Fibroblast of lung (primary cell): ENCODE data around the gene LY6G6F. TPM values are rescaled to one million over a fixed set of nuclear protein-coding genes. Genes with fewer than 3 reads are reported as not detected.

Experiments used
- DNase-seq, 2 donors: peaks; one replicate each; pipeline versions ENCODE4 v3.0.0 to v3.0.0-alpha.2; 2010; ENCODE audit warnings: low read depth in 2 of 2
- H2AFZ ChIP-seq: 2 replicates; pipeline ENCODE4 v1.5.1; 2012; ENCODE audit warnings: low read length, control low read depth, inconsistent platforms
- H3K27ac ChIP-seq: 2 replicates; pipeline ENCODE4 v1.5.1; 2011; ENCODE audit warnings: low read length, control low read depth; ENCODE audit not compliant: insufficient read depth
- H3K27me3 ChIP-seq: 2 replicates; pipeline ENCODE4 v1.5.1; 2011; ENCODE audit warnings: mild to moderate bottlenecking, low read length; ENCODE audit not compliant: control insufficient read depth, insufficient read depth
- H3K36me3 ChIP-seq: 2 replicates; pipeline ENCODE4 v1.5.1; 2011; ENCODE audit warnings: low read length; ENCODE audit not compliant: control insufficient read depth, insufficient read depth
- H3K4me1 ChIP-seq: 2 replicates; pipeline ENCODE4 v1.5.1; 2011; ENCODE audit warnings: low read length; ENCODE audit not compliant: control insufficient read depth, insufficient read depth; ENCODE audit errors: extremely low read depth
- H3K4me2 ChIP-seq: 2 replicates; pipeline ENCODE4 v1.5.1; 2011; ENCODE audit warnings: low read length, control low read depth; ENCODE audit not compliant: insufficient read depth; ENCODE audit errors: extremely low read depth
- H3K4me3 ChIP-seq, 4 experiments: fragments of 200-600 bp in 1 of 4; sonication (generic) in 1 of 4; replicated peaks in 1 of 4; 2 replicates each; pipeline ENCODE4 v1.5.1; 2011 to 2016; ENCODE audit warnings: low read length in 4 of 4, low read depth in 3 of 4, mild to moderate bottlenecking in 3 of 4, control low read depth in 2 of 4, inconsistent platforms in 1 of 4, mixed read lengths in 1 of 4; ENCODE audit not compliant: insufficient read depth in 1 of 4; ENCODE audit errors: control extremely low read depth in 1 of 4
- H3K79me2 ChIP-seq: 2 replicates; pipeline ENCODE4 v1.5.1; 2012; ENCODE audit warnings: mild to moderate bottlenecking, low read length, inconsistent platforms; ENCODE audit not compliant: control insufficient read depth, insufficient read depth
- H3K9ac ChIP-seq: 2 replicates; pipeline ENCODE4 v1.5.1; 2011; ENCODE audit warnings: mild to moderate bottlenecking, low read length, control low read depth; ENCODE audit not compliant: insufficient read depth
- H3K9me3 ChIP-seq: 2 replicates; pipeline ENCODE4 v1.5.1; 2012; ENCODE audit warnings: low read depth, low read length; ENCODE audit not compliant: control insufficient read depth, insufficient read depth
- H4K20me1 ChIP-seq: 2 replicates; pipeline ENCODE4 v1.5.1; 2011; ENCODE audit warnings: low read length; ENCODE audit not compliant: control insufficient read depth, insufficient read depth; ENCODE audit errors: extremely low read depth
- CTCF ChIP-seq, 2 donors: IDR thresholded peaks in 1 of 2; conservative IDR thresholded peaks in 1 of 2; 1 replicate in 1 of 2; 2 replicates in 1 of 2; pipeline ENCODE4 v1.5.1; 2011 to 2012; ENCODE audit warnings: low read length in 2 of 2, control low read depth in 1 of 2, inconsistent platforms in 1 of 2, low read depth in 1 of 2, mild to moderate bottlenecking in 1 of 2
- EZH2 ChIP-seq: IDR thresholded peaks from 2 replicates; pipeline ENCODE4 v1.5.1; 2012; ENCODE audit warnings: low read length, control low read depth, mild to moderate bottlenecking; ENCODE audit errors: missing control alignments
- polyA plus RNA-seq, 2 donors: library from polyadenylated mRNA; depleted of rRNA in 1 of 2; stranded (reverse) in 1 of 2; unstranded in 1 of 2; fragments of >200 nt; gene quantifications; 2 replicates each; pipeline ENCODE4 v1.2.1, GENCODE V29; 2011 to 2012; ENCODE audit warnings: missing spikeins in 1 of 2
- total RNA-seq: library from RNA; depleted of rRNA; stranded (reverse); fragments of >200 nt; gene quantifications from 2 replicates; pipeline ENCODE4 v1.2.1, GENCODE V29; 2014

Gene LY6G6F
- total and polyA plus RNA-seq, 2 donors (not counting 1 experiment from before 2014, with no cell fraction given): not detected

DNA sequence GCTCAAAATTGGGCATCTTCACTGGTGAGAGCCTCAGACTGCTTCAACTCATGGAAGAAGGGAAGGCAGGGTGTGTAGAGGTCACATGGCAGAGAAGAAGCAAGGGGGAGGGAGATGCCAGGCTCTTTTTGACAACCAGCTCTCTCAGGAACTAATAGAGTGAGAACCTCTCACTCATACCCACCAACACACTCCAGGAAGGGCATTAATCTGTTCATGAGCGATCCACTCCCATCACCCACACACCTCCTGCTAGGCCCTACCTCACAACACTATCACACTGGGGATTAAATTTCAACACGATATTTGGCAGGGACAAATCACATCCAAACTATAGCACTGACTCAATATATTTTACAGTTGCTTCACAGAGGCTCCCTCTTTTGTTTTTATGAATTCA, 35.1 kb downstream of the LY6G6F start:
- Histone ChIP-seq H3K9ac (no peak overlapping the region), H3K36me3 (peaks cover 2% of the 10 kb centered on the region), H4K20me1 (no peaks in the 10 kb centered on the region), H3K4me1 (peaks cover 20% of the 10 kb centered on the region), H3K9me3 (no peaks in the 10 kb centered on the region), H3K27me3 (no peaks in the 10 kb centered on the region), H3K27ac (no peak overlapping the region), H3K4me2 (no peak overlapping the region), H3K4me3 (no peak overlapping the region), H2AFZ (no peak overlapping the region), H3K79me2 (peaks cover 9% of the 10 kb centered on the region)
- TF ChIP-seq EZH2 (no peak), CTCF (conservative IDR thresholded peaks at IDR 0.05 in 1 of 2, IDR thresholded peaks at IDR 0.05 in 1 of 2; ENCODE audit: low read depth in 1 of 2, low read length in 2 of 2) (no peak)
- DNase-seq: no peak

- no peak for TF ChIP-seq EZH2
- no peak for TF ChIP-seq CTCF (conservative IDR thresholded peaks at IDR 0.05 in 1 of 2, IDR thresholded peaks at IDR 0.05 in 1 of 2; ENCODE audit: low read depth in 1 of 2, low read length in 2 of 2)
- H3K27ac ChIP-seq: no peak overlapping the region
- H3K4me1 ChIP-seq: peaks cover 17% of the 10 kb centered on the region
- peaks cover 4% of the 10 kb centered on the region for H3K36me3 ChIP-seq
- H3K4me2 ChIP-seq: no peak overlapping the region
- no peak for DNase-seq
- peaks cover 7% of the 10 kb centered on the region for H3K79me2 ChIP-seq
- no peak overlapping the region for H2AFZ ChIP-seq
- no peaks in the 10 kb centered on the region for H3K27me3 ChIP-seq
- H3K4me3 ChIP-seq: no peak overlapping the region
- no peaks in the 10 kb centered on the region for H3K9me3 ChIP-seq
- H4K20me1 ChIP-seq: no peaks in the 10 kb centered on the region
- H3K9ac ChIP-seq: no peak overlapping the region
These were observed 36.2 kb downstream of the LY6G6F start for GRCh38 chr6:31742894-31743293.

DNA sequence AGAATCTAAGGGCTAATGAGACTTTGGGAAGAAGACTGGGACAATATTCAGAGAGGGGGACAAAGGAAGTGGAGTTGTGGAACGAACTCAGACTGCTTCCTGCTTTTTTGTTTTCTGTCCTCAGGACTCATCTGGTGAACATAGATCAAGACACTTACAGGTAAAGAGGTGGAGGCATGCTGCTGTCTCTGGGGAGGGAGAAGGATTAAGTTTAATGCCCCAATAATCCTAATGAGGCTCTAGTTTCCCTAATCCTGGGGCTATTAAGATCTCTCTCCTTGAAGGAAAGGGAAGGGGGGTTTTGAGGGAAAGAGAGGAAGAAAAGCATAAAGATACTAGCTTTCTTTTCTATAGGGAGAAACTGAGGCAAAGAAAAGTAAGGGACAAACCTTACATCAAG, 37.8 kb downstream of the LY6G6F start:
- no peak overlapping the region for H2AFZ ChIP-seq
- H3K9me3 ChIP-seq: no peaks in the 10 kb centered on the region
- H3K27me3 ChIP-seq: no peaks in the 10 kb centered on the region
- peaks cover 7% of the 10 kb centered on the region for H3K79me2 ChIP-seq
- H4K20me1 ChIP-seq: no peaks in the 10 kb centered on the region
- TF ChIP-seq EZH2 (no peak), CTCF (conservative IDR thresholded peaks at IDR 0.05 in 1 of 2, IDR thresholded peaks at IDR 0.05 in 1 of 2; ENCODE audit: low read depth in 1 of 2, low read length in 2 of 2) (no peak)
- H3K27ac ChIP-seq: no peak overlapping the region
- H3K4me3 ChIP-seq: no peak overlapping the region
- no peak for DNase-seq
- H3K36me3 ChIP-seq: peaks cover 4% of the 10 kb centered on the region
- no peak overlapping the region for H3K4me2 ChIP-seq
- no peak overlapping the region for H3K9ac ChIP-seq
- H3K4me1 ChIP-seq: peaks cover 6% of the 10 kb centered on the region
